Kasumi-1 (cell line): Measurements from ENCODE around the gene ING3.
"Not testable (repeated sequence)": the region's sequence is repeated elsewhere in the genome, so short reads cannot be mapped to it uniquely, and the experiment has no call there.

Experiments used
- DNase-seq, 2 experiments: peaks; one replicate each; lab custom pipeline; 2025; lab: John Stamatoyannopoulos, UW

The ING3 gene

DNA sequence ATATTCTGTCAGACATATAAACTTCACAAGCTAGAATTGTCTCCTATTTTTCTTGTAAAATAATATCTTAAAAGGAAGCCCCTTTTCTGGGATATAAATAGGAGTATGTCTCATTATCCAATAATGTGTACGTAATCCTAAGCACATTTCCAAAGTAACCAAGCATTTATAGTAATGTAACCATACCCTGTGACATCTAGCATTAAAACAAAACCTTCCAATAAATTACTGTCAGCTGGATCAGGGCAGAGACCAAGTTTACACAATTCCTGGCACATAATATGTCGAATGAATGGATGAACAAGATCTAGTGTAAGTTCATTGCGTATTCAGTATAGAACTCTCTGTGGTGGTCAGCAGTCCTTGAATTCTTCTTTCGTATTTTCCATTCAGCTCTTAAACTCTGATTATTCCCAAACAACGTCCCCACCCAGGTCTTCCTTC lies 52.2 kb downstream of the ING3 start:
- DNase-seq: no peak

GRCh38 chr7:121003986-121004685 lies 53.6 kb downstream of the ING3 start:
- DNase-seq: no peak

DNA sequence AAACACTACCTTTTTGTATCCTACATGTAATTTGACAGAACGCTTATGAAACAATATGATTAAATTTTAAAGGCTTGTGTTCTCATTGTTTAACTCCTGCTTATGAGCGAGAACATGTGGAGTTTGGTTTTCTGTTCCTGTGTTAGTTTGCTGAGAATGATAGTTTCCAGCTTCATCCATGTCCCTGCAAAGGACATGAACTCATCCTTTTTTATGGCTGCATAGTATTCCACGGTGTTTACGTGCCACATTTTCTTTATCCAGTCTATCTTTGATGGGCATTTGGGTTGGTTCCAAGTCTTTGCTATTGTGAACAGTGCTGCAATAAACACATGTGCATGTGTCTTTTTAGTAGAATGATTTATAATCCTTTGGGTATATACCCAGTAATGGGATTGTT lies 54.5 kb downstream of the ING3 start:
- not testable (repeated sequence) for DNase-seq

DNA sequence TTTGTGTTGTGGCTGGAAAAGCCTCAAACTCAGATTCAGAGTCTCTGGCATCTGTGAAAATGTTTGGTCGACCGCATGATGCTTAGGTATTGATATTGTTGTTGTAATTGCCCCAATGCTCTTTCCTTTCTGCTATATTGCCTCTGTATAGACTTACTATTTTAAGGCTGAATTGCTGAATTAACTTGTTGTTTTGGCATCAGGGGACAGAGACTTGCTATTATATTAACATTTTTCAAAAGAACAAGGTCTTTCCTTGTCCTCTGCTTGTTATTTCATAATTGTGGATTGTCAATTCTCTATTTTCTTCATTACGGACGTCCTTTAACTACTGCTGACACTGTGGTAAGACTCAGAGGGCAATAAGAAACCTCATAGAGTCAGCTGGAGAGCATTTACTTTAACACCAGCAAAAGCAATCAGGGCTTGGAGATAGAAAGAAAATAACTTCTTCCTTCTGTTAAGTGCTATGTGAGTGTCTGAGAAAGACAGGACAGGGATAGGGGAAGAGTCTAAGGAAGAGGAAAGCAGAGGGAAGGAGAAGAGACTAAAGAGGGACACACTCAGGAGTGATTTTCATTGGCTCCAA lies 55.5 kb downstream of the ING3 start:
- no peak for DNase-seq

GRCh38 chr7:121006711-121007315 lies 56.2 kb downstream of the ING3 start:
- no peak for DNase-seq

DNA sequence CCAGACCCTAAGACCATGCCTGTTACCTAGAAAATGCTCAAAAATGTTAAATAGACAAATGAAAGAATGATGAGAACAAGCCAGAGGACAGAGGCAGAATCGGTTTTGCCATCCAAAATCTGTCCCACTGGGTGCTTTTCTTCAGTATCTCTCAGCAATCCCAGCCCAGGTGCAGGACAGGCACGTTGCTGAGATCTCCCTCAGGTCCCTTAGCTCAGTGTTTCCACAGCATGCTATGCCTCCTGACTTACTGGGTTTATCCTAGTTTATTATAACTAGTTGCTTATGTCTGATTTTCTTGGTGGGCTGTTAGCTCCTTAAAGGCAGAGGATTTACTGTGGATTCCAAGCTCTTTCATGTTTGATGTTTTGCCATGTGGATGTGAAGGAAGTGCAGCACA lies 58.2 kb downstream of the ING3 start:
- DNase-seq: no peak

DNA sequence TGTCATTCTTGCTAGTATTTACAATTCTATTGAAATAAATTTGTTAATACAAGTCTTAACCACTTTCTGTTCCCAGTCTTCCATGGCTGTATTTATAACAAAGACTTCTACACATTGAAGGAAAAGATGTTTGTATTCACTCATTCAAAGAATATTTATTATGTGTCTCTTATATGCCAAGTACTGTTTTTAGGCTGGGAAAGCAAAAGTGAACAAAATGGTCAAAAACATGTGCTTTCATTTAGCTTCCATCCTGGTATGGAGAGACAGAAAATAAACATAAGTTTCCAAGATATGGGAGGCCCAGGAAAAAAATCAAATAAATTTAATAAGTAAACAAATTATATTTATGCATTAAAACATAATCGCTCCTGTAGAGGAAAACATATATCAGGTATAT lies 60.8 kb downstream of the ING3 start:
- DNase-seq: no peak

GRCh38 chr7:121012170-121012874 lies 61.7 kb downstream of the ING3 start:
- no peak for DNase-seq

GRCh38 chr7:121012919-121013318 lies 62.3 kb downstream of the ING3 start:
- no peak for DNase-seq

GRCh38 chr7:121015560-121015959 lies 65.0 kb downstream of the ING3 start:
- DNase-seq: no peak

DNA sequence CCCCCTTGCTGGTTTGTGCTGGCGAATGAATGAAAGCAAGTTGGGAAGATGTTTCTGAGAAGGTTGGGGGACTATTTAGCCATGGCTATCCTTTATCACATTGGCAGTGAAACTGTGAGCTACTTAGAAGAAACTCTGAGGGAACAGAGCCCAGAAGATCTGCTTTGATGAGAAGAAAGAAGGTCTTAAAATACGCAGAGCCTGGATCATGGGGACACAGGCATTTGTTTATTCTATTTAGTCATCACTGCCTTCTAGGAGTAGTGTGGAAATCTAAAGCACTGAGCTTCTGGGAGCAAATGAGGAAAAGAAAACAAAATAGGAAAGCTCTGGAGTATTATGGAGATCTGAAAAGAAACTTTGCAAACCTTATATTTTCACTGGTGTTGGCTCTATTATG lies 66.4 kb downstream of the ING3 start:
- DNase-seq: no peak

- DNase-seq: no peak
These were observed 67.0 kb downstream of the ING3 start for GRCh38 chr7:121017586-121017985.

DNA sequence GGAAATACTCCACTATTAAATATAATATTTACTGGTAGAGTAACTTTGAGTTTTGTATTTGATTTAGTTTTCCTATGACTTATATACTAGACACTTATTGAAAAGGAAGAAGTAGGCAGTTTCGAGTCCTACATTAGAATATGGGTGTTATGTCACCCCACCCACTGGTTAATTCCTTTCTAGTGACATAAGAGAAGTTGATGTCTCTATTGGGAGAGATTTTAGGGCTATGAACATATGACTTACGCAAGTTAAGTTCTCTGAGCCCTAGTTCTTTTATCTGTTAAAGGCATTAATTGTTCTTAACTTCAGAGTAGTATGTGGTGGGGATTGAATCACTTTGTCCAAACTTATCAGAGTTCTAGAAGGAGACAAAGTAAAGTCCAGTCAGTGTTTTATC lies 68.4 kb downstream of the ING3 start:
- no peak for DNase-seq

DNA sequence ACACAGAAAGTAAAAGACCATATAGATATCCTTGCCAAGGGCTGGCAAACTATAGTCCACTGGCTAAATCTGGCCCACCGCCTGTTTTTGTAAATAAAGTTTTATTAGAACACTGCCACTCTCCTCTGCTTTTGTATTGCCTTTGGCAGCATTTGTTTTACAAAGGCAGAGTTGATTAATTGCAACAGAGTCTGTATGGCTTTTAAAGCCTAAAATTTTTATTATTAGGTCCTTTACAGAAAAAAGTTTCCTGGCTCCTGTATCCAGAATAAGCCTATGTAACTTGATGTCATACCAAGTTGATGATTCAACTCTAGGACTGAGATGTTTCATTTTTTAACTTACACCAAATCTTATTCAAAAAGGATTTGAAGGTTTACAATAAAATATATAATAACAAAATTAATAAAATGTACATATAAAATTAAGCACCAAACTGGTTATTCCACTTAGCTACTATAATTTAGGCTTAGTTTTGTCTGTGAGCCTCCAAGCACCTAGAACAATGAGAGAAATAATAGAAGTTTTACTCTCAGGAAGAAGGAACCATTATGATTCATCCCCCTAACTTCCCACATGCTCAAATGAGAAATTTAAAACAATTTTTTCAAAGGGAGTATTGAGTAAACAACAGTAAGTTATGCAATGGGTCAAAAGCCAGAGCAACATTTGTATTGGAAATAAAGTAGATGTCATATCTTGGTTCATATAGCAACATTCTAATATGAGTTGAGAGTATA lies 69.8 kb downstream of the ING3 start:
- DNase-seq: no peak

GRCh38 chr7:121020989-121021969 lies 70.7 kb downstream of the ING3 start:
- no peak for DNase-seq

DNA sequence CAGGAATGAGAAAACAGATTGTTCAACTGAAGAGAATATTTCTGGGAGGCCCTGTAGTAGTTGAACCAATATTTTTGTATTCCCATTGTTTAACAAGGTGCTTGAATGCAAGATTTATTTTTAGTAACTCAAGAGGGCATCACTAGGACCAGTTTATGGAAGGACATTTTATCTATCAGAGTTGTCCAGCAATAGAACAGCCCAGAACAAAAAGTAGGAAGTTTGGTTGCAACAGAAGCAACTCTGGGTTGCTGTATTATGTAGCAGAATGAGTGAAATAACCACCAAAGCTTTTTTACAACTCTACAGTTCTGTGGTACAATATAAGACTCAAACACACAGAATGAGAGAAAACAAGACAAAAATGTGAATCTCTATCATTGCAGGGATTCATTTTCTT lies 72.6 kb downstream of the ING3 start:
- DNase-seq: no peak

- DNase-seq: no peak
These were observed 73.3 kb downstream of the ING3 start for GRCh38 chr7:121023683-121024511.

- DNase-seq: no peak
These were observed 74.0 kb downstream of the ING3 start for GRCh38 chr7:121024611-121025010.

DNA sequence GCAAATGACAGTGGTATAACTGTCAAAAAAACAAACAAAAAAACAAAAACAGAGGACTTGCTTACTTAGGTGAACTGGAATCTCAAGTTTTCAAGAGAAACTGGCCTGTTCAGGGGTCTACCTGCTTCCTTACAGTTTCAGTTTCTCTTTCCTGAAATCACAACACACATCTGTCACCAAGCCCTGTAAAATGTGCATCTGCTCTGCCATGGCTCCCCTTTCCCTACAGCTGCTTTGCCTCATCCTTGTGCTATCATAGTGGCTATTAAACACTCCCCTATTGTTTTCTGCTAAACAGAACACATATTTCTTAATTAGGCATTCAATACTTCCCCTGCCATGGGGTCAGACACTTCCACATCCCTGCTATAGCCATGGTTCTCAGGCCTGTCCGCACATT lies 75.6 kb downstream of the ING3 start:
- DNase-seq: no peak

DNA sequence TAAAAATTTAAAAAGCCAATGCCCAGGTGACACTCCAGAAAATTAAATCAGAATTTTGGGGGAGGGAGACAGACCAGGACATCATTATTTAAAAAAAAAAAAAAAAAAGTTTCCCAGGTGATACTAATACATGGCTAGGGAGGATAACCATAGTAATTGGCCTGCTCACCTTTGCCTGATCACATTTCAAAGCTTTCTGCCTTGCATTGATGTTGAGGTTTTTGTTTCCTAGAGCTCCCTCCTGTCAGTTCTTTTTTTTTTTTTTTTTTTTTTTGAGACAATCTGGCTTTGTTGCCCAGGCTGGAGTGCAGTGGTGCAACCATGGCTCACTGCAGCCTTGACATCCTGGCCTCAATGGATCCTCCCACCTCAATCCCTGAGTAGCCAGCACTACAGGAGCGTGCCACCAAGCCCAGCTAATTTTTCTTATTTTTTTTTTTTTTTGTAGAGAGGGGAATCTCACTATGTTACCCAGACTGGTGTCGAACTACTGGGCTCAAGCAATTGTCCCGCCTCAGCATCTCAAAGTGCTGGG lies 76.1 kb downstream of the ING3 start:
- DNase-seq: no peak
